Measurements from ENCODE around the gene KIF6. TPM values are rescaled to one million over a fixed set of nuclear protein-coding genes. Genes with fewer than 3 reads are reported as not detected.

The KIF6 gene
- total RNA-seq, 1 donor from 2014 or later: 2.7 TPM

GRCh38 chr6:39649996-39650395, 75.2 kb downstream of the KIF6 start:
- no peaks in the 10 kb centered on the region for H3K9me3 Mint-ChIP-seq
- no peak for DNase-seq (ENCODE audit: low spot score)
- no peak overlapping the region for H3K27ac Mint-ChIP-seq
- Histone ChIP-seq H3K4me2 (peak overlapping the region; percentile 27), H3K4me3 (no peak overlapping the region), H3K36me3 (no peaks in the 10 kb centered on the region), H3K4me1 (peaks cover 42% of the 10 kb centered on the region), H3K27ac (no peak overlapping the region), H3K27me3 (no peaks in the 10 kb centered on the region), H3K9me3 (ENCODE audit: low read depth) (no peaks in the 10 kb centered on the region), H3F3A (ENCODE audit: low read depth) (peaks cover 18% of the 10 kb centered on the region), H4K20me1 (ENCODE audit: low read depth) (no peaks in the 10 kb centered on the region), H3K9ac (no peak overlapping the region), H3K79me2 (ENCODE audit: low read depth) (no peaks in the 10 kb centered on the region), H2AFZ (replicated peaks) (peak overlapping the region; percentile 73)
- no peaks in the 10 kb centered on the region for H3K36me3 Mint-ChIP-seq
- H3K4me3 Mint-ChIP-seq: no peak overlapping the region
- TF ChIP-seq EZH2phosphoT487 (IDR thresholded peaks at IDR 0.05): no peak
- TF ChIP-seq CTCF (IDR thresholded peaks at IDR 0.05): no peak
- no peak for TF ChIP-seq EZH2 (IDR thresholded peaks at IDR 0.05)
- H3K4me1 Mint-ChIP-seq: peaks cover 22% of the 10 kb centered on the region
- peaks cover 2% of the 10 kb centered on the region for H3K27me3 Mint-ChIP-seq (ENCODE audit: insufficient read depth, low read depth)

GRCh38 chr6:39646751-39647420, 78.3 kb downstream of the KIF6 start:
- Histone ChIP-seq H2AFZ (replicated peaks) (no peak overlapping the region), H3K4me2 (no peak overlapping the region), H4K20me1 (ENCODE audit: low read depth) (no peaks in the 10 kb centered on the region)

GRCh38 chr6:39642270-39642669, 82.9 kb downstream of the KIF6 start:
- no peak overlapping the region for H3K4me3 ChIP-seq
- Mint-ChIP-seq H3K4me3 (no peak overlapping the region), H3K36me3 (no peaks in the 10 kb centered on the region), H3K27me3 (ENCODE audit: insufficient read depth, low read depth) (no peaks in the 10 kb centered on the region), H3K27ac (no peak overlapping the region), H3K9me3 (no peaks in the 10 kb centered on the region), H3K4me1 (no peaks in the 10 kb centered on the region)
- peak; percentile 26 for DNase-seq (ENCODE audit: low spot score)
- H4K20me1 ChIP-seq (ENCODE audit: low read depth): no peaks in the 10 kb centered on the region
- H2AFZ ChIP-seq (replicated peaks): peak overlapping the region; percentile 84
- H3K4me2 ChIP-seq: no peak overlapping the region
- H3K9ac ChIP-seq: no peak overlapping the region
- H3K27me3 ChIP-seq: no peaks in the 10 kb centered on the region
- H3K79me2 ChIP-seq (ENCODE audit: low read depth): no peaks in the 10 kb centered on the region
- H3K36me3 ChIP-seq: no peaks in the 10 kb centered on the region
- no peaks in the 10 kb centered on the region for H3K4me1 ChIP-seq
- TF ChIP-seq CTCF (IDR thresholded peaks at IDR 0.05) (no peak), EZH2 (IDR thresholded peaks at IDR 0.05) (no peak), EZH2phosphoT487 (IDR thresholded peaks at IDR 0.05) (no peak)
- H3K27ac ChIP-seq: no peak overlapping the region
- no peaks in the 10 kb centered on the region for H3F3A ChIP-seq (ENCODE audit: low read depth)
- H3K9me3 ChIP-seq (ENCODE audit: low read depth): no peaks in the 10 kb centered on the region

More at GRCh38 chr6:39646751-39647420, 78.3 kb downstream of the KIF6 start:
- Mint-ChIP-seq H3K36me3 (no peaks in the 10 kb centered on the region), H3K4me3 (no peak overlapping the region), H3K27ac (no peak overlapping the region), H3K4me1 (peaks cover 8% of the 10 kb centered on the region), H3K27me3 (ENCODE audit: insufficient read depth, low read depth) (no peaks in the 10 kb centered on the region), H3K9me3 (no peaks in the 10 kb centered on the region)
- Histone ChIP-seq H3K9ac (no peak overlapping the region), H3F3A (ENCODE audit: low read depth) (no peaks in the 10 kb centered on the region), H3K4me1 (peaks cover 23% of the 10 kb centered on the region), H3K79me2 (ENCODE audit: low read depth) (no peaks in the 10 kb centered on the region), H3K27ac (no peak overlapping the region), H3K9me3 (ENCODE audit: low read depth) (no peaks in the 10 kb centered on the region), H3K4me3 (no peak overlapping the region), H3K36me3 (no peaks in the 10 kb centered on the region), H3K27me3 (no peaks in the 10 kb centered on the region)
- DNase-seq (ENCODE audit: low spot score): no peak
- no peak for TF ChIP-seq EZH2phosphoT487 (IDR thresholded peaks at IDR 0.05)
- TF ChIP-seq EZH2 (IDR thresholded peaks at IDR 0.05): no peak
- TF ChIP-seq CTCF (IDR thresholded peaks at IDR 0.05): no peak

Measured in neural progenitor cell (in vitro differentiated cells).